SK-N-MC (cell line): ENCODE measurements around the gene CLIC4.

Experiments
- EZH2 ChIP-seq: fragments of 200-600 bp; sonication (generic); IDR thresholded peaks from one replicate; pipeline ENCODE4 v1.6.1; 2017; ENCODE audit warnings: antibody characterized with exemption
- POLR2AphosphoS5 ChIP-seq: IDR thresholded peaks from 2 replicates; pipeline ENCODE4 v1.6.1; 2012; ENCODE audit warnings: mild to moderate bottlenecking, low read depth, low read length, borderline replicate concordance

DNA sequence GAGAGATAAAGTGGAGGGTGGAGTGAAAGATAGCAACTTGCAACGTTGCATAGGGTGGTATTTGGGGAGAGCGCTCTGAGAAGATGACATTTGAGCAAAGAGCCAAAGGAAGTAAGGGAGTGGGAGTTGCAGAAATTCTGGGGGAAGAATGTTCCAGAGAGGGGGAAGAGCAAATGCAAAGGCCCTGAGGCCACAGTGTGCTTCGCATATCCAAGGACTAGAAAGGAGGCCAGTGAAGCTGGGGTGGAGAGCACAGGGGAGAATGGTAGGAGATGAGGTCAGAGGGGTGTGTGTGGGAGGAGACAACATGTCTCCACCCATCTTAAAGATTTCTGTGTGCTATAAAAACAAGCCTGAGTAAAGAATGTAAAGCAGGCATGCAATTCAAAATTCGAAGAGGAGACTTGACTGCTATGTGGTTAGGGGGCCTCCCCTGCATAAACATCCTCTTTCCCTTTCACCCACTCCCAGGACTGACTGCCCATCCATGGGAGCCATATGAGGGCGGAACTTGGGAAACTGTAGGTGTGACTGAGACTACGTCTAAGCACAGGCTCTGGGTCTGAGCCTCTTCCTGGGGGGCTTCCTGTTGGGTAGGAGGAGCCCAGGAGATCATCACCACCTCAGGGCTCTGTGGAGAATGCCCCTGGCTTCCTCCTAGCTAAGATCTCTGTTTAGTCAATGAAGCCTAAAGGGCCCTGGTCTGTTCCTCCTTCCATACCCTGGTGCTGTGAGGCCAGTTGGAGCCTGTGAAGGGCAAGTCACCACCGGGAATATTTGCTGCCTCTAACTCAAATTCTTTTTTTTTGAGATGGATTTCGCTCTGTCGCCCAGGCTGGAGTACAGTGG lies 2.9 kb upstream of the CLIC4 start:
- TF ChIP-seq EZH2, result no peak
- no peak for TF ChIP-seq POLR2AphosphoS5
